ENCODE results near the gene CLEC2D.

GRCh38 chr12:9707864-9708808, 38.6 kb downstream of the CLEC2D start:
- TF ChIP-seq CTCF (IDR thresholded peaks at IDR 0.05) (peak; percentile 91), EZH2phosphoT487 (IDR thresholded peaks at IDR 0.05) (no peak)

Measured in neural progenitor cell (in vitro differentiated cells).